Measurements from ENCODE around the gene CDC34. TPM values are rescaled to one million over a fixed set of nuclear protein-coding genes. Genes with fewer than 3 reads are reported as not detected.

Gene CDC34
- total and polyA plus RNA-seq, 9 of the 15 experiments (the other 6 are each of a cell fraction or from before 2014, with no cell fraction given): 0.80 to 203 (median 65.5) TPM

DNA sequence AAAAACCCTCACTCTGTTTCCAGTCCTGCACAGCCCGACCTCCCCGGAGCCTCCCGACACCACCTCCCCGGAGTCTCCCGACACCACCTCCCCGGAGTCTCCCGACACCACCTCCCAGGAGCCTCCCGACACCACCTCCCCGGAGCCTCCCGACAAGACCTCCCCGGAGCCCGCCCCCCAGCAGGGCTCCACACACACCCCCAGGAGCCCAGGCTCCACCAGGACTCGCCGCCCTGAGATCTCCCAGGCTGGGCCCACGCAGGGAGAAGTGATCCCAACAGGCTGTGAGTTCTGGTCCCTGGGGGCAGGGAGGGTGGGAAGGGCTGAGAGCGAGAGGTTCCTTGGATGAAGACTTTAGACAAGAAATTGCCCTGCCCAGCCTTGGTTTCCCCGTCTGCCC is 29.9 kb upstream of the CDC34 start:
- ChIA-PET POLR2A (no interaction called here), CTCF (ENCODE audit: low intra/inter-chr PET ratio) (no interaction called here)
- Histone ChIP-seq H4K20me1 (replicated peaks; ENCODE audit: control insufficient read depth, insufficient read depth, low read length) (no peaks in the 10 kb centered on the region), H3K79me2 (ENCODE audit: control insufficient read depth, insufficient read depth, low read length) (no peaks in the 10 kb centered on the region), H3K9me3 (replicated peaks; ENCODE audit: control insufficient read depth, insufficient read depth, low read depth, low read length) (no peaks in the 10 kb centered on the region), H3K4me3 (no peak overlapping the region), H3K4me2 (ENCODE audit: insufficient read depth, low read length) (no peak overlapping the region), H2AFZ (ENCODE audit: low read depth, low read length) (no peak overlapping the region), H3K9me1 (ENCODE audit: control insufficient read depth, insufficient read depth, low read length) (no peaks in the 10 kb centered on the region), H3K27me3 (ENCODE audit: control insufficient read depth in 2 of 2, insufficient read depth in 2 of 2, low read length in 2 of 2) (no peaks in the 10 kb centered on the region), H3K27ac (ENCODE audit: extremely low read depth, low read depth, low read length) (no peak overlapping the region), H3K36me3 (ENCODE audit: control insufficient read depth, insufficient read depth, low read length) (no peaks in the 10 kb centered on the region), H3K4me1 (replicated peaks in 1 of 2; ENCODE audit: control insufficient read depth in 2 of 2, insufficient read depth in 2 of 2, low read length in 2 of 2) (peaks cover 3 to 30% of the 10 kb centered on the region in 2 experiments; a peak in 4 of 5 replicates), H3K9ac (ENCODE audit: insufficient read depth in 1 of 2, low read depth in 2 of 2, low read length in 2 of 2) (no peak overlapping the region)
- TF ChIP-seq PHTF2 (CRISPR knock-in tag; IDR thresholded peaks at IDR 0.05): no peak
- no peak for TF ChIP-seq OTX1 (CRISPR knock-in tag; IDR thresholded peaks at IDR 0.05)
- TF ChIP-seq ZNF766 (CRISPR knock-in tag; conservative IDR thresholded peaks at IDR 0.05): no peak
- TF ChIP-seq CSDE1 (IDR thresholded peaks at IDR 0.05): no peak
- TF ChIP-seq RCOR1 (IDR thresholded peaks at IDR 0.05; ENCODE audit: borderline replicate concordance in 1 of 2, low read depth in 2 of 2, low read length in 2 of 2): no peak
- no peak for TF ChIP-seq MTA3 (IDR thresholded peaks at IDR 0.05; ENCODE audit: borderline replicate concordance)
- TF ChIP-seq ATF4 (CRISPR knock-in tag; IDR thresholded peaks at IDR 0.05): no peak
- TF ChIP-seq NELFE (IDR thresholded peaks at IDR 0.05; ENCODE audit: insufficient read depth, insufficient read length): no peak
- no peak for TF ChIP-seq KLF10 (CRISPR knock-in tag; IDR thresholded peaks at IDR 0.05)
- TF ChIP-seq TCF15 (CRISPR knock-in tag; IDR thresholded peaks at IDR 0.05): no peak
- no peak for TF ChIP-seq MAFF (IDR thresholded peaks at IDR 0.05; ENCODE audit: low read length)
- TF ChIP-seq RREB1 (CRISPR knock-in tag; IDR thresholded peaks at IDR 0.05): no peak
- no peak for TF ChIP-seq SIX5 (IDR thresholded peaks at IDR 0.05; ENCODE audit: borderline replicate concordance in 1 of 2, insufficient read depth in 1 of 2, low read depth in 1 of 2, low read length in 2 of 2)
- ATAC-seq: no peak
- in situ Hi-C loops (cut with MboI) (no loop called here), intact Hi-C loops (cut with micrococcal nuclease) (no loop called here)
- no peak for DNase-seq (ENCODE audit: extremely low read depth in 1 of 4, low spot score in 3 of 4)
- WGBS (ENCODE audit: insufficient coverage, low coverage, missing lambda C conversion rate): 40% methylated on average over 13 of the region's 17 CpGs
- no peak for FAIRE-seq
- no TSS peak for BruUV-seq (replicated peaks)

Measured in K562 (cell line).